ENCODE measurements around the gene DCLK2. TPM values are rescaled to one million over a fixed set of nuclear protein-coding genes. Genes with fewer than 3 reads are reported as not detected.

DCLK2 gene
- total RNA-seq, 1 experiment from 2014 or later: 2.7 TPM

- H3K4me3 ChIP-seq (replicated peaks in 1 of 2; ENCODE audit: low read depth in 1 of 2, low read length in 2 of 2): no peak overlapping the region
- no TSS peak for BruUV-seq (replicated peaks)
- H3K79me2 ChIP-seq (ENCODE audit: insufficient read depth, low read length): no peaks in the 10 kb centered on the region
- intact Hi-C loops (cut with micrococcal nuclease): no loop called here
- TF ChIP-seq ZBTB33 (IDR thresholded peaks at IDR 0.05; ENCODE audit: extremely low read depth, insufficient replicate concordance, low read length) (no peak), EZH2phosphoT487 (IDR thresholded peaks at IDR 0.05; ENCODE audit: borderline replicate concordance) (no peak), EZH2 (IDR thresholded peaks at IDR 0.05) (no peak), ELF1 (IDR thresholded peaks at IDR 0.05; ENCODE audit: borderline replicate concordance, low read depth) (no peak), POLR2A (IDR thresholded peaks at IDR 0.05; ENCODE audit: borderline replicate concordance, extremely low read depth, insufficient read depth, insufficient read length) (no peak), CEBPB (IDR thresholded peaks at IDR 0.05; ENCODE audit: low read depth) (no peak), CBX3 (IDR thresholded peaks at IDR 0.05; ENCODE audit: low read depth) (no peak)
- TF ChIP-seq, protein P1, sequence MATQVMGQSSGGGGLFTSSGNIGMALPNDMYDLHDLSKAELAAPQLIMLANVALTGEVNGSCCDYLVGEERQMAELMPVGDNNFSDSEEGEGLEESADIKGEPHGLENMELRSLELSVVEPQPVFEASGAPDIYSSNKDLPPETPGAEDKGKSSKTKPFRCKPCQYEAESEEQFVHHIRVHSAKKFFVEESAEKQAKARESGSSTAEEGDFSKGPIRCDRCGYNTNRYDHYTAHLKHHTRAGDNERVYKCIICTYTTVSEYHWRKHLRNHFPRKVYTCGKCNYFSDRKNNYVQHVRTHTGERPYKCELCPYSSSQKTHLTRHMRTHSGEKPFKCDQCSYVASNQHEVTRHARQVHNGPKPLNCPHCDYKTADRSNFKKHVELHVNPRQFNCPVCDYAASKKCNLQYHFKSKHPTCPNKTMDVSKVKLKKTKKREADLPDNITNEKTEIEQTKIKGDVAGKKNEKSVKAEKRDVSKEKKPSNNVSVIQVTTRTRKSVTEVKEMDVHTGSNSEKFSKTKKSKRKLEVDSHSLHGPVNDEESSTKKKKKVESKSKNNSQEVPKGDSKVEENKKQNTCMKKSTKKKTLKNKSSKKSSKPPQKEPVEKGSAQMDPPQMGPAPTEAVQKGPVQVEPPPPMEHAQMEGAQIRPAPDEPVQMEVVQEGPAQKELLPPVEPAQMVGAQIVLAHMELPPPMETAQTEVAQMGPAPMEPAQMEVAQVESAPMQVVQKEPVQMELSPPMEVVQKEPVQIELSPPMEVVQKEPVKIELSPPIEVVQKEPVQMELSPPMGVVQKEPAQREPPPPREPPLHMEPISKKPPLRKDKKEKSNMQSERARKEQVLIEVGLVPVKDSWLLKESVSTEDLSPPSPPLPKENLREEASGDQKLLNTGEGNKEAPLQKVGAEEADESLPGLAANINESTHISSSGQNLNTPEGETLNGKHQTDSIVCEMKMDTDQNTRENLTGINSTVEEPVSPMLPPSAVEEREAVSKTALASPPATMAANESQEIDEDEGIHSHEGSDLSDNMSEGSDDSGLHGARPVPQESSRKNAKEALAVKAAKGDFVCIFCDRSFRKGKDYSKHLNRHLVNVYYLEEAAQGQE (IDR thresholded peaks at IDR 0.05; ENCODE audit: low read depth): no peak
- TF ChIP-seq, protein P2, sequence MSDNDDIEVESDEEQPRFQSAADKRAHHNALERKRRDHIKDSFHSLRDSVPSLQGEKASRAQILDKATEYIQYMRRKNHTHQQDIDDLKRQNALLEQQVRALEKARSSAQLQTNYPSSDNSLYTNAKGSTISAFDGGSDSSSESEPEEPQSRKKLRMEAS (IDR thresholded peaks at IDR 0.05): no peak
- H3K27ac ChIP-seq (ENCODE audit: low read depth, low read length): no peak overlapping the region
- H3K4me2 ChIP-seq (ENCODE audit: low read length): no peak overlapping the region
- H3K9me3 ChIP-seq (ENCODE audit: control insufficient read depth in 1 of 2, insufficient read depth in 1 of 2, low read depth in 1 of 2, low read length in 2 of 2): no peaks in the 10 kb centered on the region
- POLR2A ChIA-PET: no interaction called here
- H3K9ac ChIP-seq (ENCODE audit: low read length): no peak overlapping the region
- no peaks in the 10 kb centered on the region for H3K36me3 ChIP-seq (ENCODE audit: control insufficient read depth in 1 of 2, insufficient read depth in 2 of 2, low read length in 2 of 2)
- H3K4me1 ChIP-seq (ENCODE audit: control insufficient read depth in 1 of 2, insufficient read depth in 2 of 2, low read length in 2 of 2): peaks cover 6 to 13% of the 10 kb centered on the region in 2 experiments
- no peak for ATAC-seq
- no peaks in the 10 kb centered on the region for H4K20me1 ChIP-seq (ENCODE audit: insufficient read depth)
- CTCF ChIA-PET: no interaction called here
- H3K9me2 ChIP-seq (ENCODE audit: insufficient read depth): no peaks in the 10 kb centered on the region
- RAD21 ChIA-PET (ENCODE audit: low non-redundant PET in 1 of 2, low total read pairs in 2 of 2, uncharacterized antibody in 2 of 2, unreplicated experiment in 2 of 2): no interaction called here
- no peak overlapping the region for H2AFZ ChIP-seq (ENCODE audit: low read depth, low read length, poor library complexity, severe bottlenecking)
- H3K27me3 ChIP-seq (ENCODE audit: insufficient read depth, low read length): no peaks in the 10 kb centered on the region
- no peak for DNase-seq (ENCODE audit: low read depth, low spot score)
Observed at GRCh38 chr4:150067859-150068258, 10.4 kb upstream of the DCLK2 start.

Measured in HCT116 (cell line).